Central memory CD8-positive, alpha-beta T cell (primary cell): ENCODE data around the gene TSPO.

Experiments used
- ATAC-seq: fragments of 150-1000 bp; cut with Tn5 transposase; replicated peaks from 2 replicates; pipeline ENCODE4 v1.10.0; 2022; ENCODE audit warnings: mild to moderate bottlenecking, moderate FRiP score, moderate number of reproducible peaks; ENCODE audit not compliant: poor library complexity, severe bottlenecking; ENCODE audit errors: extremely low read depth
- DNase-seq, 2 donors: peaks; one replicate each; pipeline ENCODE4 v3.0.0; 2021; ENCODE audit warnings: low spot score in 2 of 2
- H3K27ac Mint-ChIP-seq: one replicate; pipeline ENCODE4 v1.8.0; 2022; ENCODE audit warnings: low read depth, mild to moderate bottlenecking, moderate library complexity, mixed read lengths
- H3K27me3 Mint-ChIP-seq: one replicate; pipeline ENCODE4 v1.8.0; 2022; ENCODE audit warnings: mixed read lengths
- H3K36me3 Mint-ChIP-seq: one replicate; pipeline ENCODE4 v1.8.0; 2022; ENCODE audit warnings: mild to moderate bottlenecking, moderate library complexity, mixed read lengths; ENCODE audit not compliant: insufficient read depth
- H3K4me1 Mint-ChIP-seq: one replicate; pipeline ENCODE4 v1.8.0; 2022; ENCODE audit warnings: mixed read lengths
- H3K4me3 Mint-ChIP-seq: one replicate; pipeline ENCODE4 v1.8.0; 2022; ENCODE audit warnings: mild to moderate bottlenecking, moderate library complexity, mixed read lengths
- H3K9me3 Mint-ChIP-seq: one replicate; pipeline ENCODE4 v1.8.0; 2022; ENCODE audit warnings: mixed read lengths

TSPO gene

DNA sequence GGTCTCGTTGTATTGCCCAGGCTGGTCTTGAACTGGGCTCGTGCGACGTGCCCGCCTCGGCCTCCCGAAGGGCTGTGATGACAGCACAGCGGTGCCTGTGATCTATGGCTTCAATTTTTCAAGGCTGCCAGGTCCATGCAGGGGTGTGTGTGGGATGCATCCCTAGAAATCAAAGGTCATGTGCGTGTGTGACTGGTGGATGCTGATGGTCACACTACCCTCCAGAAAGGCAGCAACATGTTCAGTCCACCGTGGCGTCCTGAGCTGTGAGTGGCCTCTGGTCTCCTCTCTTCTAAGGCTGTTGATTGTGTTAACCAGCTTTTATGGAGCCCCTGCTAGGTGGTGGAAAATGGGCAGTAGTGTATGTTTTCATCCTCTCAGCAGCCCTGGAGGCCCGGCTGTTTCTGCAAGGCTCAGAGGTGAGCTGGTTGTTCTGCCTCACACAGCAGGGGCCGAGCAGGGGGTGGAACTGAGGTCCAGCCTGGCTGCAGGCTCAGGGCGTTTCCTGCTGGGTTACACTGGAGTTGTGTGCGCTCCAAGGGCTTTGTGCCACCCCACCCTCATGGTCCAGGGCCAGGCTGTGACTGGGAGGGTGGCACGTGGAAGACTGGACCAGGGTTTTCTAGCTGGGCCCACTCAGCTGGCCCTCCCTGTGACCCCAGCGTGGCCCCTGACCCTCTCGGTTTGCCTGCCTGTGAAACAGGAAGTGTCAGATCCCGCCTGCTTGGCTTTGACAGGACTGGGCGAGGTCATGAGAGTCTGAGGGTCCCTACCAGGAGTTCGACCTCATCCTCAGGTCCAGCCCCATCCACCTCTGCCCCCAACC, 33.1 kb upstream of the TSPO start:
- H3K27me3 Mint-ChIP-seq = no peaks in the 10 kb centered on the region
- no peak overlapping the region for H3K4me3 Mint-ChIP-seq
- H3K36me3 Mint-ChIP-seq = peaks cover 2% of the 10 kb centered on the region
- H3K27ac Mint-ChIP-seq = no peak overlapping the region
- no peaks in the 10 kb centered on the region for H3K4me1 Mint-ChIP-seq
- no peaks in the 10 kb centered on the region for H3K9me3 Mint-ChIP-seq
- no peak for ATAC-seq
- no peak for DNase-seq

GRCh38 chr22:43118953-43119458, 32.4 kb upstream of the TSPO start:
- H3K9me3 Mint-ChIP-seq = no peaks in the 10 kb centered on the region
- no peak overlapping the region for H3K4me3 Mint-ChIP-seq
- ATAC-seq (no peak), DNase-seq (no peak)
- no peak overlapping the region for H3K27ac Mint-ChIP-seq
- H3K4me1 Mint-ChIP-seq = no peaks in the 10 kb centered on the region
- H3K27me3 Mint-ChIP-seq = no peaks in the 10 kb centered on the region
- H3K36me3 Mint-ChIP-seq = peaks cover 2% of the 10 kb centered on the region

DNA sequence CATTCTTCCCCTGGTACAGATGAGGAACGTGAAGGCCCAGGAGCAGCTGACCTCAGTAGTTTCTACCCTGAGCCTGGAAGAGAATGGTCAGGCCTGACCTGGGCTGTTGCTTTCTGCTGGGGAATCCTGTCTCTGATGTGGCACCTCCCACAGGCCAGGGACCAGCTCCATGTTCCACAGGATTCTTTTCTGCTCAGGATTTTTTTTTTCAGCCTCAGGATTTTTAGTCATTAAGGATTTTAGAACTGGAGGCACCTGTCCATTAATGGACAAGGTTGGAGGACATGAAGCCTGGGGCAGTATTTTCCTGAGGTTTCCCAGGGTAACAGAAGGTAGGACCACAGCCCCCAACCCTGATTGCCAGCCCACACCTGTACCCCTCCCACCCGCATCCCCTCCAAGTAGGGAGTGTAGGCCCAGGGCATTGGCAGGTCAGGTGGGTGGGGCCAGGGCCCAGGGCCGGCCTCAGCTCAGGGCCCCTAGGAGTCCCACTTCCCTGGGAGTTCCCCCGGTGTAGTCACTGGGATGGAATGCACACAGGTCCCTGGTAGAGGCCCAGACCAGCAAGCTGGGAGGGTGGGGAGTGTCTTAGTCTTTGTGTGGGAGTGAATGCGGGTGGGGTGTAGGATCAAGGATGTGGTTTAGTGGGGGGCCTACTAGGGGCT, 24.7 kb upstream of the TSPO start:
- no peaks in the 10 kb centered on the region for H3K9me3 Mint-ChIP-seq
- no peak overlapping the region for H3K27ac Mint-ChIP-seq
- DNase-seq (no peak), ATAC-seq (no peak)
- H3K27me3 Mint-ChIP-seq = no peaks in the 10 kb centered on the region
- H3K4me1 Mint-ChIP-seq = peaks cover 5% of the 10 kb centered on the region
- peaks cover 1% of the 10 kb centered on the region for H3K36me3 Mint-ChIP-seq
- H3K4me3 Mint-ChIP-seq = no peak overlapping the region

GRCh38 chr22:43127166-43127908, 24.0 kb upstream of the TSPO start:
- ATAC-seq = no peak
- Mint-ChIP-seq H3K4me1 (peaks cover 5% of the 10 kb centered on the region), H3K27ac (peak overlapping the region; percentile 49), H3K36me3 (peaks cover 4% of the 10 kb centered on the region), H3K4me3 (no peak overlapping the region), H3K9me3 (no peaks in the 10 kb centered on the region), H3K27me3 (no peaks in the 10 kb centered on the region)
- no peak for DNase-seq

- Mint-ChIP-seq H3K4me3 (no peak overlapping the region), H3K9me3 (no peaks in the 10 kb centered on the region), H3K27ac (peak overlapping the region; percentile 49), H3K4me1 (peaks cover 5% of the 10 kb centered on the region), H3K27me3 (no peaks in the 10 kb centered on the region), H3K36me3 (peaks cover 4% of the 10 kb centered on the region)
- no peak for ATAC-seq
- DNase-seq = no peak
These were observed 23.2 kb upstream of the TSPO start for GRCh38 chr22:43128116-43128515.

- Mint-ChIP-seq H3K27ac (peak overlapping the region; percentile 49), H3K9me3 (no peaks in the 10 kb centered on the region), H3K4me3 (no peak overlapping the region), H3K27me3 (no peaks in the 10 kb centered on the region), H3K4me1 (peaks cover 5% of the 10 kb centered on the region), H3K36me3 (peaks cover 4% of the 10 kb centered on the region)
- no peak for ATAC-seq
- no peak for DNase-seq
These were observed 22.4 kb upstream of the TSPO start for GRCh38 chr22:43128928-43129424.

- no peak for ATAC-seq
- H3K4me1 Mint-ChIP-seq = peaks cover 5% of the 10 kb centered on the region
- no peaks in the 10 kb centered on the region for H3K9me3 Mint-ChIP-seq
- H3K4me3 Mint-ChIP-seq = no peak overlapping the region
- H3K36me3 Mint-ChIP-seq = peaks cover 4% of the 10 kb centered on the region
- peak overlapping the region; percentile 49 for H3K27ac Mint-ChIP-seq
- H3K27me3 Mint-ChIP-seq = no peaks in the 10 kb centered on the region
- DNase-seq = no peak
These were observed 21.6 kb upstream of the TSPO start for GRCh38 chr22:43129426-43130425.

- DNase-seq (no peak), ATAC-seq (no peak)
- H3K27ac Mint-ChIP-seq = no peak overlapping the region
- no peaks in the 10 kb centered on the region for H3K27me3 Mint-ChIP-seq
- no peaks in the 10 kb centered on the region for H3K9me3 Mint-ChIP-seq
- H3K4me3 Mint-ChIP-seq = no peak overlapping the region
- H3K36me3 Mint-ChIP-seq = peaks cover 6% of the 10 kb centered on the region
- H3K4me1 Mint-ChIP-seq = peaks cover 5% of the 10 kb centered on the region
These were observed 19.4 kb upstream of the TSPO start for GRCh38 chr22:43131773-43132501.

- no peak overlapping the region for H3K27ac Mint-ChIP-seq
- H3K36me3 Mint-ChIP-seq = peaks cover 9% of the 10 kb centered on the region
- peaks cover 6% of the 10 kb centered on the region for H3K4me1 Mint-ChIP-seq
- DNase-seq (no peak), ATAC-seq (no peak)
- no peak overlapping the region for H3K4me3 Mint-ChIP-seq
- H3K27me3 Mint-ChIP-seq = no peaks in the 10 kb centered on the region
- H3K9me3 Mint-ChIP-seq = no peaks in the 10 kb centered on the region
These were observed 18.0 kb upstream of the TSPO start for GRCh38 chr22:43133401-43133800.

GRCh38 chr22:43134553-43134952, 16.8 kb upstream of the TSPO start:
- Mint-ChIP-seq H3K4me3 (no peak overlapping the region), H3K9me3 (no peaks in the 10 kb centered on the region), H3K4me1 (peaks cover 9% of the 10 kb centered on the region), H3K36me3 (peaks cover 14% of the 10 kb centered on the region), H3K27me3 (no peaks in the 10 kb centered on the region), H3K27ac (no peak overlapping the region)
- ATAC-seq (no peak), DNase-seq (no peak)

- no peak for ATAC-seq
- no peaks in the 10 kb centered on the region for H3K27me3 Mint-ChIP-seq
- no peak for DNase-seq
- H3K4me3 Mint-ChIP-seq = no peak overlapping the region
- peaks cover 17% of the 10 kb centered on the region for H3K36me3 Mint-ChIP-seq
- H3K27ac Mint-ChIP-seq = no peak overlapping the region
- H3K9me3 Mint-ChIP-seq = no peaks in the 10 kb centered on the region
- H3K4me1 Mint-ChIP-seq = peaks cover 9% of the 10 kb centered on the region
These were observed 15.8 kb upstream of the TSPO start for GRCh38 chr22:43135565-43135964.
